GM08714 (cell line): ENCODE measurements around the gene HGS.
"Not testable (repeated sequence)": the region's sequence is repeated elsewhere in the genome, so short reads cannot be mapped to it uniquely, and the experiment has no call there.

ENCODE experiments used
- H3K4me3 ChIP-seq: fragments of 200-500 bp; sonication (Bioruptor generic); 2 replicates; pipeline ENCODE4 v1.5.1; 2014; ENCODE audit warnings: mild to moderate bottlenecking, low read length, inconsistent platforms
- ZNF274 ChIP-seq: IDR thresholded peaks from 2 replicates; pipeline ENCODE4 v1.6.1; 2012; ENCODE audit warnings: mild to moderate bottlenecking, low read depth, low read length

HGS gene

DNA sequence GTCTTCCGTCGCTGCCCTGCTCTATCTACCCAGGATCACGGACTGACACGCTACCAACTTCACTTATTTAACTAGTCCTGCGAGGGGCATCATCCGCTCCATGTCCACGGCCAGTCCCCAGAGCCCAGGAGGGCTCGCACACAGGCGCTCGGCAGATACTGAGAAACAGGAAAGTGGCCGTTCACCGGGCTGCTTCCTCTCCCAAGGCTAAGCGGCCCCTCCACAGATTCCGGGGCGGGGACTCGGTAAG lies 17.8 kb upstream of the HGS start:
- TF ChIP-seq ZNF274: no peak

DNA sequence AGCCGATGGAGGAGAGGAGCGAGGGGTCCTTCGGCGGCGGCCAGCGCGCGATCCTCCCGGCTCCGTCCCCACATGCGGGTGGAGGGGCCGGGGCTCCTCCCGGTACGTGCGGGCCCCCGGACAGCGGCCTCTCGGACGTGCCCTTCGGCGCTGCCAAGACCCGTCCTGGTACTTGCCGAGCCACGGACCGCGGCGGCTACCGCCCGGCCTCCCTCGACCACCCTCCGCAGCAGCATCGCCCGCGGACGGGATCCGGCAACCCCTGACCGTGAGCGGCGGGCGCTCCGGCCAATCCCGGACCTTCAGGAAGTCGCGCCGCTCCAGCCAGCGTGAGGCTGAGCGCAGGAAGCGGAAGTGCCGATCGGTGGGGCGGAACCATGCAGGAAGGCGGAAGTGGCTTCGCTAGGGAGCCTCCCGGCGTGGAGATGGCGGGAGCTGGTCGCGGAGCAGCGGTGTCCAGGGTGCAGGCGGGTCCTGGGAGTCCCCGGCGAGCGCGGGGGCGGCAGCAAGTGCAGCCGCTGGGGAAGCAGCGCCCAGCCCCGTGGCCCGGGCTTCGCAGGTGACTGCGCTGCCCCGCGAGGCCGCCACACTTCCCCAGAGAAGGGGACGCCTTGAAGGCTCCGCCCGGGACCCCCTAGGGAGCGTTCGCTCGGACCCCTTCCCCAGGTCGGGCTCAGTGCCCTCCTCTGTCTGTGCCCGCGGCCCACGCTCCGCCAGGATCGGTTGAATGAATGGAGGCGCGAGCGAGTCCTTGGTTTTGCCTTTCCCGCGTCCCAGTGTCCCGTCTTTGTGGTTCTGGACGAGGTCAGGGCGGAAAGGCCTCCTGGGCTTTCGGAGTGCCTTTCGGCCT lies 17.2 kb upstream of the HGS start, which contains the start of the genes CCDC137 and OXLD1:
Gene CCDC137, plus strand, starts transcription at position 396 of the 850 bp plus-strand sequence. Its CDS starts 30 bp downstream, at position 426.
Gene OXLD1, minus strand, starts transcription at position 264 of the 850 bp plus-strand sequence. Its CDS starts 28 bp downstream, at position 236.
- TF ChIP-seq ZNF274: no peak
- peak within 1 kb of the TSS; percentile 85 for H3K4me3 ChIP-seq

More for the DNA sequence above, 17.8 kb upstream of the HGS start:
- peak overlapping the region; percentile 85 for H3K4me3 ChIP-seq

DNA sequence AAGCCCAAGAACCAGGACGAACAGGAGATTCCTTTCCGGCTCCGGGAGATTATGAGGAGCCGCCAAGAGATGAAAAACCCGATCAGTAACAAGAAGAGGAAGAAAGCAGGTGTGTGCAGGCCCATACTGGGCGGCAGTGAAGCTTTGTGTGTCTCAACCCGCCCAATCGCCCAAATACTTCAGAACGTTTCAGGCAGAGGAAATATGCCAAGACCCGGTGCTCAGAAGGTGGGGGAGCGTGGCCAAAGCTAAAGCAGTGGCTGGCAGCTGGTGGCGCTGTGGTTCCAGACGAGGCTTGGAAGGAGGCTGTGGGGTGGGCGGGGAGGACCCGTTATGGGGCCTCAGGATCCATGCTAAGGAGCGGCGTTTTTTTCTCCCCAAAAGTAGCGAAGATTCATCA lies 16.1 kb upstream of the HGS start:
- no peak for TF ChIP-seq ZNF274
- H3K4me3 ChIP-seq: peak overlapping the region; percentile 85; the same call in 1 of the 2 replicates

DNA sequence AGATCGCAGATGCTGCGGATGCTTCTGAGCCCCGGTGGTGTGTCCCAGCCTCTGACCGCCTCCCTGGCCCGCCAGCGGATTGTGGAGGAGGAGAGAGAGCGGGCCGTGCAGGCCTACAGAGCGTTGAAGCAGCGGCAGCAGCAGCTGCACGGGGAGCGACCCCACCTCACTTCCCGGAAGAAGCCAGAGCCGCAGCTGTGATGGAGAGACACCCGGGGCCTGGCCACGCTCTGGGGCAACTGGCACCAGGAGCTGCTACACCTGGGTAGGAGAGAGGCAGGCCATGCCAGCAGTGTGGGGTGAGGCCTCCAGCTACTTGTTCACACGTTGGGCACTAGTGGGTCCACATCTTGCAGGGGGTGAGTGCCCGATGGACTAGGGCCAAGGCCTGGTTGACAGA lies 11.3 kb upstream of the HGS start:
- H3K4me3 ChIP-seq: no peak overlapping the region
- no peak for TF ChIP-seq ZNF274

DNA sequence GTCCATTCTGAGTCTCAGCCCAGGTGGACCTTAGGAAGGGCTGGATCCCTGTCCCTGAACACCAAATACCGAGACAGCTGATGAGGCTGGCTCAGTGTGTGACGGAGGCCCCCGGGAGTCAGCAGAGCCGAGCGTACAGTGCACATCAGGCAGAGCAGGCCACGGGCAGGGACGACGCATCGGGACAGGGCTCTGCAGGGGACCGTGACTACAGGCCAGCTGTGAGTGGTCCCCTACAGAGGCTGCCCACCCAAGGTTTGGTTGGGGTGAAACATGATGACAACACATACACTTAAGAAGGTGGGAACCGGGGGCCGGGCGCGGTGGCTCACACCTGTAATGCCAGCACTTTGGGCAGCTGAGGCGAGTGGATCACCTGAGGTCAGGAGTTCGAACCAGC lies 10.9 kb upstream of the HGS start:
- H3K4me3 ChIP-seq: no peak overlapping the region
- no peak for TF ChIP-seq ZNF274

DNA sequence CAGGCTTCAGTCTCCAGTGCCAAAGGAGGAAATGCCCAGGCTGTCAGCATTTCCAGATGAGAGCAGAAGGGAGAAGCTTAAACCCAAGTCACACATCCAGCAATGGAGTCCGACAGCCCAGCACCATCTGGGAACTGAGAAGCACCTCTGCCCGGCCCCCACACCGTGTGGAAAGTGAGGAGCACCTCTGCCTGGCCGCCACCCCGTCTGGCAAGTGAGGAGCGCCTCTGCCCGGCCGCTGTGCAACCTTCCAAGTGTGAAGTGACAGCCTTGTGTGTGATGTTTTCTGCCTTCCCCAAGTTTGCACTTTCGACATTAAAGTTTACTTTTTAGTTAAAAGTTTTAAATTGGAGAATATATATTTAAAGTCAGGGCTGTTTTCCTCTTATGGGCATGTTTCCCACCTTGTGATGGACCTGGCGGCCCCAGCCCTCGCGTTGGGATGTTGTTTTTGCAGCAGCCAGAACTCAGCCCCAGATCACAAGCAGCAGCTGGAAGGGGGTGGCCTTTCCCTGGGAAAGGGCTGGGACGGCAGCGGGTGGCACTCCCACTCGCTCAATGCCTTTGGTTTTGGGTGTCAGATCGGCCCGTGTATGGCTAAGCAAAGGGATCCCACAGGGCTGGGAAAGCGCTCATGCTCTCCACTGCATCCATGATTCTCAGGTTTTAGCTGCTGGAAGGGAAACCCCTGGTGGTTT lies 10.1 kb upstream of the HGS start:
- no peak for TF ChIP-seq ZNF274

DNA sequence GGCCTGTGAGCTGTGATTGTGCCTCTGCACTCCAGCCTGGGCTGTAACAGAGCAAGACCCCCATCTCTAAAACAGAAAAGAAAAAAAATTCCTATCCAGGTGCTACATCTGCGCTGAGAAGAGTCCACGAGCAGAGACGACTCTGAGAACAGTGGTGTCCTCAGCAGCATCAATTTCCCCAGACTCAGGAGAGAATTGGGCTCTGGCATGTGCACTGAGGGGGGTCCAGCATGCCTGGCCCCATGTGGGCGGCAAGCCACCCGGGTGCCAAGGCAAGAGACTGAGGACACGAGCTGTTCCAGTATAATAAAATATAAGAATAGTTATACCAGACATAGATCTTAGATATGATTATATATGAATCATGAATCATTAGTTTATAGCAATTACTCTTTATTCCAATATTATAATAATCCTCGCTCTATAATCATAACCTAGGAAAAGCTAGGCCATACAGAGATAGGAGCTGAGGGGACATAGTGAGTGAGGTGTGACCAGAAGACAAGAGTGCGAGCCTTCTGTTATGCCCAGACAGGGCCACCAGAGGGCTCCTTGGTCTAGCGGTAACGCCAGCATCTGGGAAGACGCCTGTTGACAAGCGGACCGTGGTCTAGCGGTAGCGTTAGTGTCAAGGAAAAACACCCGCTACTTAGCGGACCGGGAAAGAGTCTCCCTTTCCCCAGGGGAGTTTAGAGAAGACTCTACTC lies 8.1 kb upstream of the HGS start:
- not testable (repeated sequence) for H3K4me3 ChIP-seq

More for the DNA sequence above, 10.1 kb upstream of the HGS start:
- H3K4me3 ChIP-seq: no peak overlapping the region

DNA sequence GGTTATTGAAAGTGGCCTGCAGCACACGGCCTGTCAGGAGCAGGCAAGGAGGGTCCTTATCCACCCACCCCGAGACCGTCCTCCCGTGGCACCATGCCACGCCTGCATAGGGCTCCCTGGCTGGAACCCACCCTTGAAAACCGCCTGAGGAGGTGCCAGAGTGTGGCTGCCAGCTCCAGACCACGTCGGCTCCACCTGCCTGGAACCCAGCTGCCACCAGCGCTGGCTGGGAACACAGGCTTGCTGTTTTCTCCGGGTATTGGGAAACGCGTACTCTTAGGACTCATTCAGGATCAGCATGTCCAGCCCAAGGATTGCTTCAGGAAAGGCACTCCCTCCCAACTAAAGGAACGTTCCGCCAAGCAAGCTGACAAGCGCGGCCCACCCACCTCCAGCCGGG lies 6.9 kb upstream of the HGS start:
- no peak overlapping the region for H3K4me3 ChIP-seq
- no peak for TF ChIP-seq ZNF274

DNA sequence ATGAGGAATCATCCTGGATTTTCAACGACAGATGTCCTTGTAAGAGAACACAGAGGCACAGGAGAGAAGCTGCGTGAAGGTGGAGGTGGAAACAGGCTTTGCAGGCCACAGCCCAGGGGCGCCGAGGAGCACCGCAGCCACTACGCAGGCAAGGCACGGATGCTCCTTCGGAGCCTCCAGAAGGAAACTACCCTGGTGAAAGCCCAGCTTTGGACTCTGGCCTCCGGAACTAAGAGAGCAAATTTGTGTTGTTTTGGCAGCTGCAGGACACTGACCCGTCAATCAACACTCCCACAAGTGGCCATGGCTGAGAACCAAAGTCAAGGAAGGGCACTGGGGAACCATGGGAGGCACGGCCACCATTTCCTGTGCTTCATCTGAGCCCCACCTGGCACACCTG lies 3.7 kb upstream of the HGS start:
- no peak overlapping the region for H3K4me3 ChIP-seq
- no peak for TF ChIP-seq ZNF274

DNA sequence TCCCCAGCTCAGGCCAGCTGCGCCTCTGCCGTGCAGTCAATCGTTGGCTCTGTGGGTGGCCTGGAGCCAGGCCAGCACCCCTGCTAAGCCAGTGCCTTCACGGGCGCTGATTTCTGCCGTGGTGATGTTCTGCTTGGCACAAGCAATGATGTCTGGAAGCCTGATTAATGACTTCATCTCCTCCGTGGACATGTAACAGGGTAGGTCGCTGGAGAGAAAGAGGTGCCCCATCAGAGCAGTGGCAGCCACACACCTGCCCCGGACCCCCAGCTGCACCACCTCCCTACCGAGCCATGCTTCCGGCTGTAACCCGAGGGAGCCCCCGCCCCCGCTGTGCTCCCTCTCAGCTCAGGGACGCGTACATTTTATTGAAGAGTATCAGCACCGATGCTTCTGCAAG lies 2.1 kb upstream of the HGS start:
- no peak for TF ChIP-seq ZNF274
- no peak overlapping the region for H3K4me3 ChIP-seq

DNA sequence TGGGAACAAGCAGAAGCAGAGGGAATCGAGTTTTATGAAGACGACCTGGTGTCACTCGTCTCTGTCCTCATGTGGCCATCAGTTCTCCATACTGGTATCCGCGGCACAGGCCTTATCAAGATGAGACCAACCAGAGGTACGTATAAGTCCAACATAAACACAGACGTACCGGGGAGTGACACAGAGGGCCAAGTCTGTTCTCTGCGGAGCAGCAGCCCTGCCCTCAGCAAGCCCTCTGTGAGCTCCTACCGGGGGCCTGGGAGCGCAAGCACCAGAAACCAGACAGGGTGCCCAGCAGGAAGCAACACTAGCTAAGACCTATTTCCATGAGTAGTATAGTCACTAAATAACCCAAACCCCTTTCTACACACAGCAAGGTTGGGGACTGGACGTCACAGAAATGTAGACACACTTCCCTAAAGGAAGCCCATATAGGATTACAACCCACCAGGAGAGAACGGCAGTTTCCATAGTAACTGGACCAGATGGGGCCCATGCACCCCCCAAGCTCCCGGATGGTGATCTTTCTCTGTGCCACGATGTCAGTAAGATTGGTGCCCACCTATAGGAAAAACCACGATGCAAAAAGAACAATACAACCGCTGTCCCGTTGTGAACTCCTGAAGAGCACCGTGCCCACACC lies 1.1 kb upstream of the HGS start:
- peak overlapping the region; percentile 82 for H3K4me3 ChIP-seq
- no peak for TF ChIP-seq ZNF274

DNA sequence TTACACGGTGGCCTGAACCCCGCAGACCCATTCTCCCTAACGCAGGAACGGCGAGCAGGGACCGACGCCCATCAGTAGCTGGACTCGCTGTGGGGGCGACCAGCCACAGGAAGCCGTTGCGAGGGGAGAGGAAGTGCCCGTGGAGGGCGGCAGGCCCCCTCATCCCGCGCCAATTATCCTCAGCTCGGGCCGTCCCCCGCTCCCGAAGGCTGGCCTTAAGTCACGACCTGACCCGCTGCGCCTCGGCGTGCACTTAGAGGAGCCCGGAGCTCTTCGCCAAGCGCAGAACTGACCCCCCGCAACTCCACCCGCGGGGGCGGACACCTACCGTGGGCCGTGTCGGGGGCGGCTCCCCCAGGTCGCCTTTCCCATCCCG lies 615 bp upstream of the HGS start:
- peak overlapping the region; percentile 82 for H3K4me3 ChIP-seq

DNA sequence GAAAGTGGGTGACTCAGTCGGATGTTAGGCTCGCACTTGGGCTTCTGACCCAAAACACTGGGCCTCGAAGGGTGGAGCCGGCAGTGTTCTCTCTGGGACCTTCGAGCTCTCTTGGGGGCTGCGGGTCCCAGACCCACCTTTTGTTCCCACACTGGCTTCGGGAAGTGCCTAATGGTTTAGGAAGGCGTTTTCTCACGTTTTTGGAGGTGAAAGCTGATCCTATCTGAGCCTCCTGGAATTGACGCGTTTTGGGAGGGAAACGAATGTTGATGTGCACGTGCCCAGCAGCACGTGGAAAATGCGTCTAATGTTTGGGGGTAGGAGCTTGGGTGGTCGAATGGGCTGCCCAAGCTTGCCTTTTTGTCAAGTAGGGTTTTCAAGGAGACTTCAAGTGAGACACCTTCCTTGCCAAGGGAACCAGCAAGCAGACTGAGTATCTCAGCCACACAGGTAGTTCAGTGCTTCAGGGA lies 666 bp downstream of the HGS start:
- peak overlapping the region; percentile 76 for H3K4me3 ChIP-seq
- TF ChIP-seq ZNF274: no peak

More for the DNA sequence above, 615 bp upstream of the HGS start:
- TF ChIP-seq ZNF274: no peak

DNA sequence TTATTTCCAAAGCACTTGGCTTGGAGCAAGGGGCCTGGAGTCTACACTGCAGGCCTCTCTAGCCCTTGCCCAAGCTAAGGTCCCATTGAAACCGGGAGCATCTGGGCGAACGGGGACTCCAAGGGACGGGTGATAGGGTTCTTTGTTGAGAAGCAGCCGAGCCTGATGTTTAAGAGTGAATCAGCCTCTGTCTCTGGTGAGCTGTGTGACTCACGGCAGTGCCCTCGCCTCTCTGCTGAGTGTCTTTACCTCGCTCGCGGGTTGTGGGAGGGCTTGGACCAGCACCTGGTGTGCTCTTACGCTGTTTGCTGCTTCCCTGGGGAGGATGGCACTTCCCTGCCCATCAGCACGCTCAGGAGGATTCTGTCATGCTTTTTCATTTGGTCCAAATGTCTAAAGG lies 1.3 kb downstream of the HGS start:
- TF ChIP-seq ZNF274: no peak

More for the DNA sequence above, 1.3 kb downstream of the HGS start:
- H3K4me3 ChIP-seq: peak overlapping the region; percentile 76; the same call in 1 of the 2 replicates
